Activated T-cell treated with anti-CD3 and anti-CD28 coated beads, Interleukin-2, amount 50 U/mL, for 4 hours (primary cell): ENCODE data around the gene LUC7L3. TPM values are rescaled to one million over a fixed set of nuclear protein-coding genes. Genes with fewer than 3 reads are reported as not detected.

Source experiments
- ATAC-seq, 2 donors: fragments of 200-7000 bp; cut with Tn5 transposase; one replicate each; pipeline ENCODE4 v1.10.0; 2021
- DNase-seq: peaks from one replicate; pipeline ENCODE4 v3.0.0-alpha.2; 2020
- H3K27me3 Mint-ChIP-seq: one replicate; pipeline ENCODE4 v1.8.0; 2021; ENCODE audit warnings: low read depth, mixed read lengths
- H3K36me3 Mint-ChIP-seq: one replicate; pipeline ENCODE4 v1.8.0; 2022; ENCODE audit warnings: mixed read lengths; ENCODE audit not compliant: insufficient read depth
- H3K4me1 Mint-ChIP-seq: one replicate; pipeline ENCODE4 v1.8.0; 2021; ENCODE audit warnings: low read depth, mixed read lengths
- H3K4me3 Mint-ChIP-seq: one replicate; pipeline ENCODE4 v1.8.0; 2021; ENCODE audit warnings: mild to moderate bottlenecking, moderate library complexity, mixed read lengths
- H3K9me3 Mint-ChIP-seq: one replicate; pipeline ENCODE4 v1.8.0; 2021; ENCODE audit warnings: mixed read lengths
- total RNA-seq, 3 donors: library from RNA; stranded (reverse); gene quantifications; one replicate each; pipeline ENCODE4 v1.2.1, GENCODE V29; 2021

The LUC7L3 gene
- total RNA-seq, 3 donors from 2014 or later, result 99.8 to 108 (median 100) TPM

DNA sequence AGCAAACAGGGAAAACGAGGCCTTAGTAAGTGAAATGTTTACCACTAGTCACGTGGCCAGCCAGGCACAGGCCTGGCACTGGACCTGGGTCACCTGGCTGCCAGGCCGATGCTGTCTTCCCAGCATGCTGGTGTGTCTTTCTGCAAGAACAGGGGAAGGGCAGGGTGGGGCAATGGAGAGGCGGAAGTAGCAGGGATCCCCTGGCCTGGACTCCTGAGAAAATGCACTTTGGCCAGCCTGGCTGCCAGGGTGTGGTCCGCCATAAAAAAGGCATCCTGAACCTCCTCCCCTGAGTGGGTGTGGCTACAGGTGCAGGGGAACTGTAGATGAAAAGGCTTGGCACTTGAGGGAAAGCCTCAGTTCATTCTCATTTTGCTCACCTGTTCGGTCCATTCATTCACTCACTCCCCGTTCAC, 49.0 kb downstream of the LUC7L3 start:
- H3K4me3 Mint-ChIP-seq, result no peak overlapping the region
- DNase-seq, result no peak
- no peaks in the 10 kb centered on the region for H3K36me3 Mint-ChIP-seq
- ATAC-seq, result no peak
- no peaks in the 10 kb centered on the region for H3K9me3 Mint-ChIP-seq
- no peaks in the 10 kb centered on the region for H3K27me3 Mint-ChIP-seq
- H3K4me1 Mint-ChIP-seq, result peaks cover 13% of the 10 kb centered on the region

DNA sequence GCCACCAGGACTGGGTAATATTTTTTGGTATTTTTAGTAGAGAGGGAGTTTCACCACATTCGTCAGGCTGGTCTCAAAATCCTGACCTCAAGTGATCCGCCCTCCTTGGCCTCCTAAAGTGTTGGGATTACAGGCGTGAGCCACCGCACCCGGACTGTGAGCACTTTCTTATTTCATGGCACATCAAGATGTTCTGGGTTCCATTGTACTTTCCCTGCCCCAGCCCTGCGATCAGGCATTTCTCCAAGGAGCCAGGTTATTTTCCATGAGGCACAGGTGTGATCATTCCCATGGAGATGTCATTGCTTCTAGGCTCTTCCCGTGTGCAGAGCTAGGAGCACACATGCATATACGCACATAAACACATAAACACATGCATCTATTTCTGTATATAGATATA, 50.5 kb downstream of the LUC7L3 start:
- Mint-ChIP-seq H3K4me1 (peaks cover 7% of the 10 kb centered on the region), H3K4me3 (no peak overlapping the region)
- no peak for ATAC-seq

GRCh38 chr17:50770346-50770745, 50.9 kb downstream of the LUC7L3 start:
- no peaks in the 10 kb centered on the region for H3K36me3 Mint-ChIP-seq
- H3K9me3 Mint-ChIP-seq, result no peaks in the 10 kb centered on the region
- H3K4me3 Mint-ChIP-seq, result no peak overlapping the region
- DNase-seq, result no peak
- ATAC-seq, result no peak
- H3K4me1 Mint-ChIP-seq, result peaks cover 6% of the 10 kb centered on the region
- no peaks in the 10 kb centered on the region for H3K27me3 Mint-ChIP-seq

More for the DNA sequence above, 50.5 kb downstream of the LUC7L3 start:
- no peak for DNase-seq
- Mint-ChIP-seq H3K9me3 (no peaks in the 10 kb centered on the region), H3K27me3 (no peaks in the 10 kb centered on the region), H3K36me3 (no peaks in the 10 kb centered on the region)

DNA sequence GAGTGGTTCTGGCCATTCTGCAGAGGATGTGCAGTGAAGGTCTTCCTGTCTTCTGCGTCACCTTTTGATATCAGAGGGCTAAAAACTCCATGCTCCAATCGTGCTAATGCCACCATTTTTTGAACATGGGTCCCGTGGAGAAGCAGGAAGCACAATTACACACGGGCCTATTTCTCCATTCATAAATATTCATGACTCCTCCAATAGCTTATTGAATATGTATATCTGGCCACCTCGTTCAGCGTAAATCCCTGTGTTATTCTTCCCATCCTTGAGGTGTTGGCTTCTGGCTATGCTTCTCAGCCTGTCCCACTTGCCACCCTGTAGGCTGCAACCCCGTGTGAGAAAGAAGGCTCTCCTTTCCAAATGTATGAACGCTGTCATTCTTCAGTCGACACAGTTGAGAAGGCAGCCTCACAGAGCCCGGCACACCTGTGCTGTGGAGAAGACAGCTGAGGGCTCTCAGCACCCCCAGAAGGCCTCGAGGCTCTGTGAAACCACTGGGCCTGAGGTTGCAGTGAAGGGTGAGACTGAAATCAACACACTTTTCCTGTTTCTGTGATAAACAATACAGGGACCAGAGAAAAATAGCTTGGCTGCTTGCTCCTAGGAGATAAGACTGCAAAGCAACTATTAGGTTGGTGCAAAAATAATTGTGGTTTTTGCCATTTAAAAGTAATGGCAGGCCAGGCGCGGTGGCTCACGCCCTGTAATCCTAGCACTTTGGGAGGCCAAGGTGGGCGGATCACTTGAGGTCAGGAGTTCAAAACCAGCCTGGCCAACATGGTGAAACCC, 52.8 kb downstream of the LUC7L3 start:
- no peak overlapping the region for H3K4me3 Mint-ChIP-seq
- no peaks in the 10 kb centered on the region for H3K36me3 Mint-ChIP-seq
- H3K9me3 Mint-ChIP-seq, result no peaks in the 10 kb centered on the region
- no peaks in the 10 kb centered on the region for H3K27me3 Mint-ChIP-seq
- ATAC-seq (no peak), DNase-seq (no peak)
- H3K4me1 Mint-ChIP-seq, result peaks cover 6% of the 10 kb centered on the region

DNA sequence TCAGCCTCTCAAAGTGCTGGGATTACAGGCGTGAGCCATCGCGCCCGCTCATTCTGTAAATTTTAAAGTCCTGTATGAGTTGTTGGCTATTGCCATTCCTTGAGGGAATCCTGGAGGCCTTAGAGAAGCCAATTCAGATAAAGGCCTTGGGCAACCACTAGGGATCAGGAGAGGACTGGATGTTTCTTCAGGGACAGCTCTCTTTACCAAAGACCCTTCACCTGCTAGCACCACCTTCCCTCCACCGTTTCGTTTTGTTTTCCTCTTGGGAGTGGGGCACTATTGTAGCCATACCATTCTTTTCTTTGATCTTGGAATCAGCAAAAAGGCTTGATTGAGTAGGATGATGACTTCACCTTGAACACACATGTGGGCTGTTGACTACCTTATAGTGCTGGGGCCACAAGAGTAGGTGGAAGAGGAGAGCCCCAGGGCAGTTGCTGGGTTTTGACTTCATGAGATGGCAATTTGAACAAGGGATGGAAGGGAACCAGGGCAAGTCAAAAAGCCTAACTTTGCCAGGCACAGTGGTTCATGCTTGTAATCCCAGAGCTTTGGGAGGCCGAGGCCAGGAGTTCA, 54.9 kb downstream of the LUC7L3 start:
- Mint-ChIP-seq H3K4me1 (peaks cover 13% of the 10 kb centered on the region), H3K27me3 (no peaks in the 10 kb centered on the region), H3K36me3 (no peaks in the 10 kb centered on the region), H3K9me3 (no peaks in the 10 kb centered on the region), H3K4me3 (no peak overlapping the region)
- no peak for ATAC-seq
- DNase-seq, result no peak

DNA sequence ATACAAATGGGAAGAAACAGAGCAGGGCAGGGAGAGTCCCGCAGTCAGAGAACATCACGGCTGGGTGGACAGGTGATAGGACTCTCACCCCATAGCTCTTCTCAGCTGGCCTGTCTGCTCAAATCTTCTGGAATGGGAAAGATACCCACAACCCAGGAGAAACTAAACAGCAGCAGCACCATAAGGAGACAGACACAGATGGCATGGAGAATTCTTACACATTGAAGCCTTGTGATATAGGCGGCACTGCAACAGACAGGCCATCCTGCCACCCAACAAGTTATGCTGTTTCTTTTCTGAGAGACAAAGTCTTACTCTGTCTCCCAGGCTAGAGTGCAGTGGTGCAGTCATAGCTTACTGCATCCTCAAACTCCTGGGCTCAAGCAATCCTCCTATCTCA, 56.5 kb downstream of the LUC7L3 start:
- Mint-ChIP-seq H3K36me3 (no peaks in the 10 kb centered on the region), H3K9me3 (no peaks in the 10 kb centered on the region)
- no peak for ATAC-seq

GRCh38 chr17:50778471-50778870, 59.1 kb downstream of the LUC7L3 start:
- Mint-ChIP-seq H3K36me3 (no peaks in the 10 kb centered on the region), H3K4me1 (peaks cover 30% of the 10 kb centered on the region), H3K9me3 (no peaks in the 10 kb centered on the region), H3K27me3 (peaks cover 6% of the 10 kb centered on the region), H3K4me3 (no peak overlapping the region)
- ATAC-seq (no peak), DNase-seq (no peak)

More for the DNA sequence above, 56.5 kb downstream of the LUC7L3 start:
- Mint-ChIP-seq H3K4me3 (no peak overlapping the region), H3K27me3 (no peaks in the 10 kb centered on the region), H3K4me1 (peaks cover 24% of the 10 kb centered on the region)
- DNase-seq, result no peak

GRCh38 chr17:50778988-50779387, 59.6 kb downstream of the LUC7L3 start:
- peaks cover 30% of the 10 kb centered on the region for H3K4me1 Mint-ChIP-seq
- DNase-seq, result no peak
- ATAC-seq, result no peak
- no peaks in the 10 kb centered on the region for H3K36me3 Mint-ChIP-seq
- H3K27me3 Mint-ChIP-seq, result peaks cover 6% of the 10 kb centered on the region
- H3K4me3 Mint-ChIP-seq, result no peak overlapping the region
- no peaks in the 10 kb centered on the region for H3K9me3 Mint-ChIP-seq

GRCh38 chr17:50779747-50780353, 60.4 kb downstream of the LUC7L3 start:
- no peaks in the 10 kb centered on the region for H3K36me3 Mint-ChIP-seq
- no peak overlapping the region for H3K4me3 Mint-ChIP-seq
- peaks cover 6% of the 10 kb centered on the region for H3K27me3 Mint-ChIP-seq
- ATAC-seq (peak; percentile 58 to 61), DNase-seq (peak; percentile 15)
- H3K9me3 Mint-ChIP-seq, result no peaks in the 10 kb centered on the region
- peaks cover 30% of the 10 kb centered on the region for H3K4me1 Mint-ChIP-seq

- H3K9me3 Mint-ChIP-seq, result no peaks in the 10 kb centered on the region
- ATAC-seq, result no peak
- H3K4me1 Mint-ChIP-seq, result peaks cover 30% of the 10 kb centered on the region
- peaks cover 6% of the 10 kb centered on the region for H3K27me3 Mint-ChIP-seq
- peak overlapping the region; percentile 54 for H3K4me3 Mint-ChIP-seq
- DNase-seq, result no peak
- H3K36me3 Mint-ChIP-seq, result no peaks in the 10 kb centered on the region
Observed at GRCh38 chr17:50781167-50781566, 61.8 kb downstream of the LUC7L3 start.

GRCh38 chr17:50783193-50783660, 63.8 kb downstream of the LUC7L3 start:
- peaks cover 30% of the 10 kb centered on the region for H3K4me1 Mint-ChIP-seq
- peak; percentile 74 for DNase-seq
- H3K27me3 Mint-ChIP-seq, result peaks cover 6% of the 10 kb centered on the region
- H3K4me3 Mint-ChIP-seq, result peak overlapping the region; percentile 37
- H3K36me3 Mint-ChIP-seq, result no peaks in the 10 kb centered on the region
- H3K9me3 Mint-ChIP-seq, result no peaks in the 10 kb centered on the region
- ATAC-seq, result peak; percentile 88 to 90

DNA sequence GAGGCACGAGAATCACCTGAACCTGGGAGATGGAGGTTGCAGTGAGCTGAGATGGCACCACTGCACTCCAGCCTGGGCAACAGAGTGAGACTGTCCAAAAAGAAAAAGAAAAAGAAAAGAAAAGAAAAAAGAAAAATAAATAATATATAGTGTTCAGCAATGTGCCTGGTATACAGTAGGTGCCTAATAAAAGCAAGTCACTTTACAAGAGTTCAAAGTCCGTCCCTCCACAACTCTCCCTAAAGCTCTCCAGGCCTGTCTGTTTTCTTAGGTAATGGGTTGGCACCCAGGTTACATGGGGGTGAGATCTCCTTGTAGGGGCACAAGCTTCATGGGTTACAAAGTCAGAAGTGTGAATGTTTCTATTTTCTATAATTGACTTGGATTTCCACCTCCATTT, 64.5 kb downstream of the LUC7L3 start:
- Mint-ChIP-seq H3K9me3 (no peaks in the 10 kb centered on the region), H3K36me3 (no peaks in the 10 kb centered on the region), H3K4me1 (peaks cover 27% of the 10 kb centered on the region), H3K27me3 (peaks cover 6% of the 10 kb centered on the region), H3K4me3 (no peak overlapping the region)
- ATAC-seq (no peak), DNase-seq (no peak)

- no peak overlapping the region for H3K4me3 Mint-ChIP-seq
- no peak for ATAC-seq
- DNase-seq, result no peak
- peaks cover 6% of the 10 kb centered on the region for H3K27me3 Mint-ChIP-seq
- peaks cover 16% of the 10 kb centered on the region for H3K4me1 Mint-ChIP-seq
- no peaks in the 10 kb centered on the region for H3K9me3 Mint-ChIP-seq
- no peaks in the 10 kb centered on the region for H3K36me3 Mint-ChIP-seq
Observed at GRCh38 chr17:50785126-50785525, 65.7 kb downstream of the LUC7L3 start.

- DNase-seq, result no peak
- H3K4me3 Mint-ChIP-seq, result no peak overlapping the region
- H3K36me3 Mint-ChIP-seq, result no peaks in the 10 kb centered on the region
- H3K9me3 Mint-ChIP-seq, result no peaks in the 10 kb centered on the region
- H3K4me1 Mint-ChIP-seq, result peaks cover 11% of the 10 kb centered on the region
- no peak for ATAC-seq
- H3K27me3 Mint-ChIP-seq, result peaks cover 6% of the 10 kb centered on the region
Observed at GRCh38 chr17:50785946-50786570, 66.7 kb downstream of the LUC7L3 start.
